VCaP (cell line): ENCODE results near the gene KRT1.
A peak's percentile ranks its signal among the peaks of the same experiment; 100 is the strongest.

Experiments used
- H3K27ac ChIP-seq: fragments of 450-650 bp; 2 replicates; pipeline ENCODE4 v1.5.1; 2017
- TF ChIP-seq, protein P1 (sequence below): fragments of 450-650 bp; conservative IDR thresholded peaks from 2 replicates; pipeline ENCODE4 v1.5.1; 2017; ENCODE audit warnings: mild to moderate bottlenecking, moderate library complexity

Gene KRT1

DNA sequence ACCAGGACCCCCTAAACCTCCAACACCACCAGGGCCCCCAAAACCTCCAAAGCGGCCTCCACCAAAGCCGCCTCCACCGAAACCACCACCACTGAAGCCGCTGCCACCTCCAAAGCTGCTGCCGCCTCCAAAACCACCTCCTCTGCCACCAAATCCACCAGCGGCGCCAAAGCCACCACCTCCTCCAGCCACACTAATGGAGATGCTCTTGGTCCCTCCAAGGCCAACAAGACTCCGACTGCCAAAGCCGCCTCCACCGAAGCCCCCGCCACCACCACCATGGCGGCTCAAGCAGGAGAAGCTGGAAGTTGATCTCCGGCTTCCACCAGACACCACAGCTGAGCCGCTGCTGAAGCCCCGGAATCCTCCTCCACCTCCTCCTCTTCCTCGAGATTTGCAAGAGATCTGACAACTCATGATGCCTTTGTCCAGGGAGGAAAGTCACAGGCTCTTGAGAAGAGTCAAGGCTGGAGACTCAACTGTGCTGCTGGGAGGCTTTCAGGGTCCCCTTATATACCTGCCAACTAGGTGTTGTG, 28.4 kb downstream of the KRT1 start, which contains the start of gene KRT2:
TSS of gene KRT2 (minus strand) at position 486 of the 536 bp plus-strand sequence. CDS start at position 417, 69 bp downstream.
- H3K27ac ChIP-seq: peak within 1 kb of the TSS; percentile 85
- TF ChIP-seq, protein P1, sequence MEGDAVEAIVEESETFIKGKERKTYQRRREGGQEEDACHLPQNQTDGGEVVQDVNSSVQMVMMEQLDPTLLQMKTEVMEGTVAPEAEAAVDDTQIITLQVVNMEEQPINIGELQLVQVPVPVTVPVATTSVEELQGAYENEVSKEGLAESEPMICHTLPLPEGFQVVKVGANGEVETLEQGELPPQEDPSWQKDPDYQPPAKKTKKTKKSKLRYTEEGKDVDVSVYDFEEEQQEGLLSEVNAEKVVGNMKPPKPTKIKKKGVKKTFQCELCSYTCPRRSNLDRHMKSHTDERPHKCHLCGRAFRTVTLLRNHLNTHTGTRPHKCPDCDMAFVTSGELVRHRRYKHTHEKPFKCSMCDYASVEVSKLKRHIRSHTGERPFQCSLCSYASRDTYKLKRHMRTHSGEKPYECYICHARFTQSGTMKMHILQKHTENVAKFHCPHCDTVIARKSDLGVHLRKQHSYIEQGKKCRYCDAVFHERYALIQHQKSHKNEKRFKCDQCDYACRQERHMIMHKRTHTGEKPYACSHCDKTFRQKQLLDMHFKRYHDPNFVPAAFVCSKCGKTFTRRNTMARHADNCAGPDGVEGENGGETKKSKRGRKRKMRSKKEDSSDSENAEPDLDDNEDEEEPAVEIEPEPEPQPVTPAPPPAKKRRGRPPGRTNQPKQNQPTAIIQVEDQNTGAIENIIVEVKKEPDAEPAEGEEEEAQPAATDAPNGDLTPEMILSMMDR: no peak

DNA sequence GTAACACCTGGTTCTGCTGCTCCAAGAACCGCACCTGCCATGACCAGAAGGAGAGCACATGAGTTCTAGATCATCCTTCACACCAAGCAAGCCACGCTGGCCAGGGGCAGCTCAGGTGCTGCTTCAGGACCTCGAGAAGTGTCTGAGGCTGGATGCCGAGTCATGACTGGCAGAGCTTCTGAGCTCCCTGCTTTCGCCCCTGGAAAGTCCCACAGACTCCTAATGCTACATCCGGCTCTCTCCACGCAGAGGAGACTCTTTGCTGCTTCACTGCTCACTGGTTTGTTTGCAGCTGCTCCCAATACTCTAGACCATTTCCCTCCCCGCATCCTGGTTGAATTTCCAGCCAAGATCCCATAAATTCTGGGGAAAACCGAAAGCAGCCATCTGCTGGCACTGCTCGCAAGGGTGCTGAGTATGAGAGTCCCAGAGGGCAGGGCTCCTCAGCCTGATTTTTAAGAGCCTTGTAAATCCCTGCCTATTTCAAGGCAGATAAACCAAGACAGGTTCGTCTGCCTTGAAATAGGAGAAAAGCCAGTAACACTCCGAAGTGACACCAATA, 29.6 kb downstream of the KRT1 start:
- TF ChIP-seq, protein P1: 0 out of 2 replicates have a peak, but pooled peaks have one; percentile 9
- H3K27ac ChIP-seq: peak overlapping the region; percentile 85

DNA sequence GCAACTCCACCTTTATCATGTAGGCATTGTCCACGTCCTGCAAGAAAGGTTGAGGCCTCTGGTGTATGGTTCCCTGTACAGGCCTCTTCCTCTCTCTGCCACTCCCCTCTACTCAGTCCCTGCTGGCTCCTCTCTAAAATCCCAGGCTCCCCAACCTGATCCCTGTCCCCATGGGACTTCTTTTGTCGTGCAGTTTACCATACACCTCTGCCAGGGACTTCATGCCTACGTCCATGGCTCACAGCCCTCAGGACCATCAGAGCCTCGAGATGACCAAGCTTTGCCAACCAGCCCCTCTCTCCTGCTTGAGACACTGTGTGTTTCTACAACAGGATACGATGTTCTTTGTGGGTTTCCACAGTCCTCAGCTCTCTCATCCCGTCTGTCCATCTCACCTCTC, 31.1 kb downstream of the KRT1 start:
- TF ChIP-seq, protein P1: no peak
- peak overlapping the region; percentile 85; the same call in 1 of the 2 replicates for H3K27ac ChIP-seq

DNA sequence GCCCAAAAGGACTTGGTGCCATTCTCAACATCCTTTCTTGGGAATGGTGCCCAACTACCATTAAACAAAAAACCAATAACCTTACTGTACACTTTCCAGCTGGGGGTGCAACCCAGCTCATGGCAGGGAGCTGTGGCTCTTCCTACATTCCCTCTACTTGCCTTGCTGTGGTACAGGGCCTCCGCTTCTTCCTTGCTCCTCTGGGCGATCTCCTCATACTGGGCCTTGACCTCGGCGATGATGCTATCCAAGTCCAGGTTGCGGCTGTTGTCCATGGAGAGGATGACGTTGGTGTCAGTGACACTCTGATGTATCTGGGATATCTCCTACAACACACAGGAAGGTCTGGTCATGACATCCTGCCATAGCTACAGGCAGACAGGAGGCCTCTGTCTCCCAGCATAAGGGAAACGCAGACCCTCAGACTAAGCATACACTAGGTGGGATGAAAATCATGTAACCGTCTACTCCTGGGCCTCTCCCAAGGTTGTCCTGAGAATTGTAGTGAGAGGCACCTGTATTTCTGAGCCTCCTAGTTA, 32.1 kb downstream of the KRT1 start:
- TF ChIP-seq, protein P1: no peak
- no peak overlapping the region for H3K27ac ChIP-seq

DNA sequence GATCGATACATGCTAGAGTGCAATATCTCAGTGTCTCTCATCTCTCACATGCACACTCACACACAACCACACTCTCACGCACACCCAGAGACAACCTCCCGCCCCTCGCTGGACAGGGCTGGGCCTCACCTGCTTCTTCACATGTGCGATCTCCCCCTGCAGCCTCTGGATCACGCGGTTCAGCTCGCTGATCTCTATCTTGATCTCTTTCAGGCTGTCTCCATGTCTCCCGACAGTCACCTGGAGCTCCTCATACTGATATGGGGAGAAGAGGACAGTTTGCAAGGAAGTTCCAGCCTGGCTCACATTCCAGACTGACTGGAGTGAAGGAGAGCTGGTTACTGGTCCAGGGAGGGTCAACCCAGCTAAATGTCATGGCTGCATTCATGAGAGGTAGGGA, 32.6 kb downstream of the KRT1 start:
- no peak overlapping the region for H3K27ac ChIP-seq
- TF ChIP-seq, protein P1: no peak

DNA sequence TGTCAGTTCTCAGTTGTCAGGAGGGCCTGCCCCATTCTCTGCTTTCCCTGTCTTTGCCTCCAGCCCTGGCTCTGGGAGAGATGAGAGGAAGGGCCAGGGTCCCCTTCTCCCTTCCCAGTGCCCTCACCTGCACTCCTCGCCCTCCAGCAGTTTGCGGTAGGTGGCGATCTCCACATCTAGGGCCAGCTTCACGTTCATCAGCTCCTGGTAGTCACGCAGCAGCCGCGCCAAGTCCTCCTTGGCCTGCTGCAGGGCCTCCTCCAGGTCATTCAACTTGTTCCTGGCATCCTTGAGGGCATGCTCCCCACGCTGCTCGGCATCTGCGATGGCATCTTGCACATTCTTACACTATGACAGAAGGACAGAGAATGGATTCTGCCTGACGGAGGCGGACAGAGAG, 33.6 kb downstream of the KRT1 start:
- TF ChIP-seq, protein P1: no peak
- no peak overlapping the region for H3K27ac ChIP-seq

DNA sequence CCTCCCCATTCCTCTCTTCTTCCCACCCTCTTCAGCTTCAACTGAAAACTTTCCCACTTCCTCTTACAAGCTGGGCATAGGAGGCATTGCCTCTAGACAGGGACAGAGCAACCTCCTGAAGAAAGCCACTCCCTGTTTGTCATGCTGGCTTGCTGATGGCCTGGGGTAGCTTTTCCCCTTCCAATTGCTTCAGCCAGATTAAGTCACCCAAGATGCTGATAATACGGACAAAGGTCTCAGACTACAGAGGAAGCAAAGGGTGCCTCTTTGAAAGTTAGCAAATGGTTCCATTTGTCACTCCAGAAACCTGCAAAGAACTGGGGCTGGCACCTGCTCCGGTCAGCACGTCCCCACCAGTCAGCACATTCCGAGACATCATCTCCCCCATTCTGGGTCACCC, 34.2 kb downstream of the KRT1 start:
- TF ChIP-seq, protein P1: no peak
- H3K27ac ChIP-seq: no peak overlapping the region
